Measurements from ENCODE around the gene RSAD2.
"Not testable (repeated sequence)": the region's sequence is repeated elsewhere in the genome, so short reads cannot be mapped to it uniquely, and the experiment has no call there.

The RSAD2 gene

GRCh38 chr2:6929196-6929819 lies 51.7 kb downstream of the RSAD2 start:
- DNase-seq, result no peak

DNA sequence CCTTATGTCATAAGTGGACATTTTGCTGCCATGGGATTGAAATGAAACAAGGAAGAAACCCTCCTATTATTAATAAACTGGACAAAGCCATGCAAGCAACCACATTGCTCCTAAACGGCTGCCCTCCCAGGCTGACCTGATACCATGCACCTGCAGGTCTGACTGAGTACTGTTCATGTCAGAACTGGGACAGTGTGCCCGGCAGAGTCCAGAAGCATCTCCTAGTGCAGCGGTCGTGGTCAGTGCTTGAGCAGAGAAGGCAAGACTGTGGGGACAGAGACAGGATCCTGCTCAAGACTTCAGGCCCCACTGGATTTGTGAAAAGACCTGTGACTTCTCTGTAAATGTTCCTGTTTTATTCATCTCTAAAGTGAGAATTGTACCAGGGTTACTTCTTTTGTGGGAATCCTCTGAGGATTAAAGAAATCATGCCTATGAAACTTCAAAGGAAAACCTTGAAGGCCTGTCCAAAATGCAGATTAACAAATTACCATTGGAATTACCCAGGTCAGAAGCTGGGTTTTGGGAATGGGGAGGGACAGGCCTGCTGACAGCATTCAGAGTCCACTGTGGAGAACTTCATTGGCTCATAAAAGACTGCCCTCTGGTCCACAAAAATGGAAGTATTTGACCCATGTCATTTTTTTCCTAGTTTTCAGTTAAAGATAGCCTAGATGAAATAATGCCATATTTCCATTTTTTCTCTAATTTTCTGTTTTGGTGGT lies 53.5 kb downstream of the RSAD2 start:
- no peak for DNase-seq

GRCh38 chr2:6931753-6932152 lies 54.2 kb downstream of the RSAD2 start:
- DNase-seq, result no peak

- DNase-seq, result no peak
Measured at GRCh38 chr2:6932206-6932605, 54.6 kb downstream of the RSAD2 start.

GRCh38 chr2:6932828-6933227 lies 55.3 kb downstream of the RSAD2 start:
- DNase-seq, result no peak

DNA sequence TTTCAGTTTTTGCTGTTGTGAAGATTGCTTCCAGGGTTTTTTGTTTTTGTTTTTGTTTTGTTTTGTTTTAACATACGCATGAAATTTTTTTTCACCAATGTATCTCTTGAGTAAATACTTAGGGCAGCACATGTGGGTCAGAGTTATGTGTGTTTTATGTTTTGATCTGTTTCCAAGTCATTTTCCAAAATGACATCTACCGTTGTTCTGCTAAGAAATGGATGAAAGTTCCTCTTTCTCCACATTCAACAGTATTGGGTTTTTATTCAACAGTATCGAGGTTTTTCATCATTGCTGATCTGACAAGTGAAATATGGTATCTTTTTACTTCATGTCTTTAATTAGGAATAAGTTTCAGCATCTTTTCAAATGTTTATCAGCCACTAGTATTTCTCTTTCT lies 56.3 kb downstream of the RSAD2 start:
- no peak for DNase-seq

DNA sequence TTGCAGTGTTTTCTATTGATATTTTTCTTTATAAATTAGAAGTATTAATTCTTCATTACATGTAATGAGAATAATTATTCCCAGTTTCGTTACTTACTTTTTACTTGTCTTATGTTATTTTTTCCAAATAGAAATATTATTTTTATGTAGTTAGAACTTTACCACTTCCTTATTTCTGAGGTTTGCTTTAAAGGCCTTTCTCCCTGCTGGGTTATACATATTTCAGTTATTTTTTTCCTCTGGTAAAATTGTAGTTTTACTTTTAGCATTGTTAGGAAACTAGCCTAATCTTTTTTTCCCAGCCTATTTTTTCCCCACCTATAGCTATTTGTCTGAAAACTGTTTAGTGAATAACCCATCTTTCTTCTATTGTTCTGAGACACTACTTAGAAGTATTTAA lies 56.8 kb downstream of the RSAD2 start:
- no peak for DNase-seq

GRCh38 chr2:6934758-6935651 lies 57.4 kb downstream of the RSAD2 start:
- DNase-seq, result no peak

GRCh38 chr2:6935652-6936020 lies 58.1 kb downstream of the RSAD2 start:
- DNase-seq, result not testable (repeated sequence)

GRCh38 chr2:6937157-6937556 lies 59.6 kb downstream of the RSAD2 start:
- DNase-seq, result no peak

DNA sequence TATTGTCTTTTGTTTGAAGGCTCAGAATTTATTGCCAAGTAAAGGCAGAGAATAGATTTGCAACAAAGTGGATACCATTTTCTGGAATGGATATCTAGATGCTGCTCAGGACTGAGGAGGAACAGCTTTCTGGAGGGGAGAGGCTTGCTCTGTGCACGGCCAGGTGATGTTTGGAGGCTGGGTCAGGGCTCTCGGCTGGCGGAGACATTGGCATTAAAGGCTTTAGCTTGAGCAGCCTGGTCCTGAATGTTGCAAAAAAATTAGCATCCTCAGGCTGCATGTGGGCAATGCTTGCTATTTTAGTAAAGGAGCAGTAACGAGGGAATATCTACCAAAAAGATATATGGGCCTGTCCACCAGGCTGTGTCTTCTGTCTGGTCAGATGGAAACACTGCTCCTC lies 60.0 kb downstream of the RSAD2 start:
- DNase-seq, result no peak

DNA sequence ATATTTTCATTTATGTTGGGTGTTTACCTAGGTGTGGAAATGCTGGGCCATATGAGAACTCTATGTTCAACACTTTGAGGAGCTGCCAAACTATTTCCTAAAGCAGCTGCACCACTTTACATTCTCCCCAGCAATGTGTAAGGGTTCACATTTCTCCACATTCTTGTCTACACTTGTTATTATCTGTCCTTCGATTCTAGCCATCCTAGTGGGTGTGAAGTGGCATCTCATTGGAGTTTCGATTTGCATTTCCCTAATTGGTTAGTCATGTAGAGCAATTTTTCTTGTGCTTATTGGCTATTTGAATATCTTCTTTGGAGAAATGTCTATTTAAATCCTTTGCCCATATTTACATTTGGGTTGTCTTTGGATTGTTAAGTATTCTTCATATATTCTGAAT lies 61.5 kb downstream of the RSAD2 start:
- DNase-seq, result no peak

GRCh38 chr2:6940820-6941219 lies 63.2 kb downstream of the RSAD2 start:
- DNase-seq, result no peak

DNA sequence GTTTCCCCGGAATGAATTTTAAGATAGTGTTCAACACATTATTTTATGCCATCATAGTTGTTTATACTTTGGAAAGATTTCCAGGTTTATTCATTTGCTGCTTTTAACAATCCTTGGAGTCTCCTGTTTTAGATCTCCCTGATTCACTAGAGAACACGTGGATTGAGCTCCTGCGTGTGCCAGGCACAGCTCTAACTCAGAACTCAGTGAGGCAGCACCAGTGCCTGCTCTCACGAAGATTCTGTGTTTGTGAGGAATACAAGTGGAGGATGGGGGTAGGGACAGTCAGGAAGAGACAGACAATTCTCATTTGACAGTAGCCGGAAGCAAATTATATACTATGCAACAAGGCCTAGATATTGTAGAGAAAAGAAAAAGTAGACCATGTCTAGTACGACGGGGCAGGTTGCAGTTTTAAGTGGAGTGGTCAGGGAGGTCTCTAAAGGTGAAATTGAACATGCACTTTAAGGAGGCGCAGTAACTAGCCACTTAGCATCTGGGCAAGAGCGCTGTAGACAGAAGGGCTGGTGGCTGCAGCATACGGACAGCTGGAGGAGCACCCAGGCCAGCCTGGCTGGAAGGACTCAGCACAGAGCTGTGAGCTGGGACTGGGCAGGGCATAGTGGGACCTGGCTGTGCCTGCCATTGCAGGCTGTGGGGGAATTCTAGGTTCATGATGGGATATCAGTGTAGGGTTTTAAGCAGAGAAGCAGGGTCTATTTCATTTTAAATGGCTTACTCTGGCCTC lies 63.9 kb downstream of the RSAD2 start:
- DNase-seq, result no peak

GRCh38 chr2:6942848-6943247 lies 65.3 kb downstream of the RSAD2 start:
- no peak for DNase-seq

- DNase-seq, result no peak
Measured at GRCh38 chr2:6943523-6943922, 65.9 kb downstream of the RSAD2 start.

GRCh38 chr2:6943971-6944370 lies 66.4 kb downstream of the RSAD2 start:
- DNase-seq, result no peak

GRCh38 chr2:6944555-6944954 lies 67.0 kb downstream of the RSAD2 start:
- DNase-seq, result no peak

- no peak for DNase-seq
Measured at GRCh38 chr2:6945087-6945813, 67.7 kb downstream of the RSAD2 start.

GRCh38 chr2:6945821-6946220 lies 68.2 kb downstream of the RSAD2 start:
- no peak for DNase-seq

DNA sequence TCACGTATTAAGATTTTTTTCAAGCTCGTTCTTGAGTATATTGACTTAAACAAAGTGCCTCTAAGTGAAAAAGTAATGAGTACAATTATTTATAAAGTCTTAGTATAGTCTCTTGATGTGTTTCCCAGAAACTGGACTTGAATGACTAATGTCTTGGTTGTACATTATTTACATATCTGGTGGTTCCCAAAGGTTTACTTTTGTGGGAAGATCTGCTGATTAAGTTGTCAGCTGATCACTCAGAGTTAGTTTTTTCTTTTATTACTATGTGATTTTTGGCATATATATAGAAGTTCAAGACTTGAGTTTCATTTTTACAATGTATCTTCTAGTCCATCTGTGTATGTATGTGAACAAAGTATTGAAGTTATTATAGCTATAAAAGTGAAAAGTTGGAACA lies 69.1 kb downstream of the RSAD2 start:
- DNase-seq, result peak; percentile 62
